ENCODE data around the gene CCDC120. TPM values are rescaled to one million over a fixed set of nuclear protein-coding genes. Genes with fewer than 3 reads are reported as not detected.

The CCDC120 gene
- 8.6 TPM for total RNA-seq

- intact Hi-C loops (cut with DNase I): no loop called here
- Histone ChIP-seq H3K4me1 (peaks cover 4% of the 10 kb centered on the region), H3K36me3 (peaks cover 0 to 5% of the 10 kb centered on the region in 2 donors), H3K27me3 (no peaks in the 10 kb centered on the region), H3K9me3 (no peaks in the 10 kb centered on the region), H3K4me3 (peak within 1 kb of the TSS in 1 of 2 donors; percentile 40), H3K27ac (peak within 1 kb of the TSS; percentile 54)
- TF ChIP-seq POLR2A (IDR thresholded peaks at IDR 0.05) (no peak), CTCF (IDR thresholded peaks at IDR 0.05) (no peak), POLR2AphosphoS5 (IDR thresholded peaks at IDR 0.05; ENCODE audit: insufficient read depth in 1 of 2, low read depth in 1 of 2) (peak in 1 of 2 donors; percentile 21)
- DNase-seq (ENCODE audit: extremely low spot score in 2 of 2): no peak
These were observed at the start of gene CCDC120 for GRCh38 chrX:49058794-49059193. Gene CCDC120, plus strand, starts transcription at chrX:49058999. Its CDS starts 3,043 bp downstream, at chrX:49062042.

- Histone ChIP-seq H3K9me3 (no peaks in the 10 kb centered on the region), H3K27me3 (no peaks in the 10 kb centered on the region), H3K4me1 (no peaks in the 10 kb centered on the region), H3K36me3 (no peaks in the 10 kb centered on the region), H3K27ac (no peak overlapping the region), H3K4me3 (no peak overlapping the region)
- TF ChIP-seq POLR2A (IDR thresholded peaks at IDR 0.05) (no peak), POLR2AphosphoS5 (IDR thresholded peaks at IDR 0.05; ENCODE audit: insufficient read depth in 1 of 2, low read depth in 1 of 2) (no peak), CTCF (IDR thresholded peaks at IDR 0.05) (no peak)
- DNase-seq (ENCODE audit: extremely low spot score in 2 of 2): no peak
- intact Hi-C loops (cut with DNase I): no loop called here
These were observed 39.7 kb upstream of the CCDC120 start for GRCh38 chrX:49019050-49019449.

- Histone ChIP-seq H3K4me1 (no peaks in the 10 kb centered on the region), H3K9me3 (no peaks in the 10 kb centered on the region)
These were observed 39.1 kb upstream of the CCDC120 start for GRCh38 chrX:49019599-49020249.

GRCh38 chrX:49029876-49030275, 28.9 kb upstream of the CCDC120 start:
- DNase-seq (ENCODE audit: extremely low spot score in 2 of 2): no peak
- TF ChIP-seq POLR2AphosphoS5 (IDR thresholded peaks at IDR 0.05; ENCODE audit: insufficient read depth in 1 of 2, low read depth in 1 of 2) (no peak), CTCF (IDR thresholded peaks at IDR 0.05) (no peak), POLR2A (IDR thresholded peaks at IDR 0.05) (no peak)

More at GRCh38 chrX:49019599-49020249, 39.1 kb upstream of the CCDC120 start:
- Histone ChIP-seq H3K27me3 (no peaks in the 10 kb centered on the region), H3K36me3 (no peaks in the 10 kb centered on the region), H3K4me3 (no peak overlapping the region), H3K27ac (no peak overlapping the region)
- intact Hi-C loops (cut with DNase I): no loop called here
- no peak for DNase-seq (ENCODE audit: extremely low spot score in 2 of 2)
- TF ChIP-seq POLR2A (IDR thresholded peaks at IDR 0.05) (no peak), CTCF (IDR thresholded peaks at IDR 0.05) (no peak), POLR2AphosphoS5 (IDR thresholded peaks at IDR 0.05; ENCODE audit: insufficient read depth in 1 of 2, low read depth in 1 of 2) (no peak)

GRCh38 chrX:49030283-49030682, 28.5 kb upstream of the CCDC120 start:
- H3K36me3 ChIP-seq: peaks cover 0 to 25% of the 10 kb centered on the region in 2 donors
- intact Hi-C loops (cut with DNase I): no loop called here

More at GRCh38 chrX:49029876-49030275, 28.9 kb upstream of the CCDC120 start:
- peaks cover 0 to 25% of the 10 kb centered on the region in 2 donors for H3K36me3 ChIP-seq
- no peak overlapping the region for H3K27ac ChIP-seq
- no peaks in the 10 kb centered on the region for H3K4me1 ChIP-seq
- no peaks in the 10 kb centered on the region for H3K27me3 ChIP-seq
- no peak overlapping the region for H3K4me3 ChIP-seq
- intact Hi-C loops (cut with DNase I): no loop called here
- no peaks in the 10 kb centered on the region for H3K9me3 ChIP-seq

More at GRCh38 chrX:49030283-49030682, 28.5 kb upstream of the CCDC120 start:
- TF ChIP-seq POLR2AphosphoS5 (IDR thresholded peaks at IDR 0.05; ENCODE audit: insufficient read depth in 1 of 2, low read depth in 1 of 2): no peak
- TF ChIP-seq CTCF (IDR thresholded peaks at IDR 0.05): no peak
- TF ChIP-seq POLR2A (IDR thresholded peaks at IDR 0.05): no peak
- DNase-seq (ENCODE audit: extremely low spot score in 2 of 2): no peak
- Histone ChIP-seq H3K9me3 (no peaks in the 10 kb centered on the region), H3K4me3 (no peak overlapping the region), H3K4me1 (no peaks in the 10 kb centered on the region), H3K27ac (no peak overlapping the region), H3K27me3 (no peaks in the 10 kb centered on the region)
